Measurements from ENCODE around the gene PPOX. TPM values are rescaled to one million over a fixed set of nuclear protein-coding genes. Genes with fewer than 3 reads are reported as not detected.

Gene PPOX
- total RNA-seq, 4 donors from 2014 or later: 16.7 to 46.5 (median 24.8) TPM

DNA sequence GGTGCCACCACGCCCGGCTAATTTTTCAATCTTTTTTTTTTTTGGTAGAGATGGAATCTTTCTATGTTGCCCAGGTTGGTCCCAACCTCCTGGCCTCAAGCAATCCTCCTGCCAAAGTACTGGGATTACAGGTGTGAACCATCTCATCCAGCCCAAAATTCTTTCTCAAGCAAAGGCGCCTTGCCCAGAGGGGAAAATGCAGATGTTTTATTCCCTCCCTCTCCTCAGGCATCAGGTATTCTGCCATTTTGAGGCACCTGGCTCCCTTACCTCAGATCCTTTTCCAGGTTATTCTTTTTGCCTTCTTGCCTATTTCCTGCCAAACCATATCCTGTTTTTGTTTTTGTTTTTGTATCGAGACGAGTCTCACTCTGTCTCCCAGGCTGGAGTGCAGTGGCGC, 22.2 kb downstream of the PPOX start:
- no peak overlapping the region for H3K4me3 ChIP-seq (ENCODE audit: low read depth, poor library complexity, severe bottlenecking)
- TF ChIP-seq POLR2A (IDR thresholded peaks at IDR 0.05): no peak
- TF ChIP-seq, protein P1, sequence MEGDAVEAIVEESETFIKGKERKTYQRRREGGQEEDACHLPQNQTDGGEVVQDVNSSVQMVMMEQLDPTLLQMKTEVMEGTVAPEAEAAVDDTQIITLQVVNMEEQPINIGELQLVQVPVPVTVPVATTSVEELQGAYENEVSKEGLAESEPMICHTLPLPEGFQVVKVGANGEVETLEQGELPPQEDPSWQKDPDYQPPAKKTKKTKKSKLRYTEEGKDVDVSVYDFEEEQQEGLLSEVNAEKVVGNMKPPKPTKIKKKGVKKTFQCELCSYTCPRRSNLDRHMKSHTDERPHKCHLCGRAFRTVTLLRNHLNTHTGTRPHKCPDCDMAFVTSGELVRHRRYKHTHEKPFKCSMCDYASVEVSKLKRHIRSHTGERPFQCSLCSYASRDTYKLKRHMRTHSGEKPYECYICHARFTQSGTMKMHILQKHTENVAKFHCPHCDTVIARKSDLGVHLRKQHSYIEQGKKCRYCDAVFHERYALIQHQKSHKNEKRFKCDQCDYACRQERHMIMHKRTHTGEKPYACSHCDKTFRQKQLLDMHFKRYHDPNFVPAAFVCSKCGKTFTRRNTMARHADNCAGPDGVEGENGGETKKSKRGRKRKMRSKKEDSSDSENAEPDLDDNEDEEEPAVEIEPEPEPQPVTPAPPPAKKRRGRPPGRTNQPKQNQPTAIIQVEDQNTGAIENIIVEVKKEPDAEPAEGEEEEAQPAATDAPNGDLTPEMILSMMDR (IDR thresholded peaks at IDR 0.05): no peak
- WGBS, 2 donors: 50 to 56% methylated on average over 6 of the region's 6 CpGs
- intact Hi-C loops (cut with DNase I; ENCODE audit: low total_unique reads): no loop called here
- no peak for DNase-seq (ENCODE audit: low spot score in 2 of 2)

DNA sequence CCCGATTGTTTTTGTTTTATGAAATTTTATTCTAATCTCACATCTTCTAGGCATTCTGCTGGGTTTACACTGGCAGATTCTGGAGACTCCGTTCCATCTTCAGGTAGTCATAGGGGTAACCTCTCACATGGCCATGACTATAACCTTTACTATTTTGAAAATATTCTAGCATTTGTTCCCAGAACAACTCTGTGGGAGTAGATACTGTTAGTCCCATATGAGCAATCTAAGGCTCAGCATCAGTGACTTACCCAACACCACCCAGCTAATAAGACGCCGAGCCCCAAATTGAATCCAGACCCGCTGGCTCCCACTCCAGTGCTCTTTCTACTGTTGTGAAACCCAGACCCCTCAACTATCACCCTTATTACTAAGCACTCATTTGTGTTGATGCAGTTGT, 22.8 kb downstream of the PPOX start:
- no peak for TF ChIP-seq POLR2A (IDR thresholded peaks at IDR 0.05)
- TF ChIP-seq, protein P1 (IDR thresholded peaks at IDR 0.05): no peak
- intact Hi-C loops (cut with DNase I; ENCODE audit: low total_unique reads): no loop called here
- H3K4me3 ChIP-seq (ENCODE audit: low read depth, poor library complexity, severe bottlenecking): no peak overlapping the region
- 78 to 86% methylated on average over 5 of the region's 5 CpGs for WGBS, 2 donors
- no peak for DNase-seq (ENCODE audit: low spot score in 2 of 2)

DNA sequence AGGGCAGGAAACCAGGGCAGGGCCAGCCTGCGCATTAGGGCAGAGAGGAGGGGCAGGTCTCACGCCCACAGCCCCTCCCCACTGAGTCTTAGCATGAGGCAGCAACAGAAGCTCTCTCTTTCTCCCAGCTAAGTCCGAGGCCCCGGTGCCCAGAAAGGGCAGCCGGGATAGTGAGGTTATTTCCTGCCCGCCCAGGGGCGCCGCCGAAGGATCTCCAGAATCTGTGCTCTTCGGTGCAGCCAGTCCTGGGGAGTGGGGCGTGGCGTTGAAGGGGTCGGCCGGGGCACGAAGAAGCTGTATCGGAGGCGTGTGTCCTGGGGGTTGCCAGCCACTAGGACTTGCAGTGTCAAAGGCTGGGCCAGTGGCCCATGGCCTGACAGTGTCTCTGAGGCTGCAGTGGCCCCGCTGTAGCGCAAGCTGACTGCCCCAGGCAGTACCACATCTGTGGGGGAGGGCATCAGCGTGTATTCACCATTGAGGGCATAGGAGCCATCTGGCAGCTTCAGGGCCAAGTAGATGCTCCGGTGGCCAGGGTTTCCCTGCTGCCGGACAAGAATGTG, 24.8 kb downstream of the PPOX start:
- no peak for DNase-seq (ENCODE audit: low spot score in 2 of 2)
- no peak overlapping the region for H3K4me3 ChIP-seq (ENCODE audit: low read depth, poor library complexity, severe bottlenecking)
- 72 to 76% methylated on average over 12 to 22 of the region's 22 CpGs for WGBS, 2 donors
- no peak for TF ChIP-seq POLR2A (IDR thresholded peaks at IDR 0.05)
- TF ChIP-seq, protein P1 (IDR thresholded peaks at IDR 0.05): no peak
- intact Hi-C loops (cut with DNase I; ENCODE audit: low total_unique reads): no loop called here

DNA sequence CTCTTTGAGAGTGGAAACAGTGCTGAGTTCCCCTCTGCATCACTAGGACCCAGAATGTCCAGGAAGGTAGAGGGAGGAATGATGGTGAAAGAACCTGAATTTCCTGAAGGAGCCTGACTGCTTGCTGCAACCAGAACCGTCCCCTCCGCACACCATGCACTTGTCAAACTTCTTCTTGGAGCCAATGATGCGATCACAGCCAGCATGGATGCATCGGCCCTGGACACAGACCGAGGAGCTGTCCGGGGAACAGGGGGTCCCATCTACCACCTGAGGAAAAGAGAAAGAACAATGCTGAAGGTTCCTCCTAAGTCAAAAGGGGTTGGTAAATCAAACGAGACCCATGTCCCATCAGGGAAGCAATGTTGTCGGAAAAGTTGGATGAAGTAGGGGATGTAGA, 25.7 kb downstream of the PPOX start:
- H3K4me3 ChIP-seq (ENCODE audit: low read depth, poor library complexity, severe bottlenecking): no peak overlapping the region
- intact Hi-C loops (cut with DNase I; ENCODE audit: low total_unique reads): no loop called here
- no peak for DNase-seq (ENCODE audit: low spot score in 2 of 2)
- 59 to 72% methylated on average over 8 of the region's 8 CpGs for WGBS, 2 donors
- no peak for TF ChIP-seq POLR2A (IDR thresholded peaks at IDR 0.05)
- TF ChIP-seq, protein P1 (IDR thresholded peaks at IDR 0.05): no peak

DNA sequence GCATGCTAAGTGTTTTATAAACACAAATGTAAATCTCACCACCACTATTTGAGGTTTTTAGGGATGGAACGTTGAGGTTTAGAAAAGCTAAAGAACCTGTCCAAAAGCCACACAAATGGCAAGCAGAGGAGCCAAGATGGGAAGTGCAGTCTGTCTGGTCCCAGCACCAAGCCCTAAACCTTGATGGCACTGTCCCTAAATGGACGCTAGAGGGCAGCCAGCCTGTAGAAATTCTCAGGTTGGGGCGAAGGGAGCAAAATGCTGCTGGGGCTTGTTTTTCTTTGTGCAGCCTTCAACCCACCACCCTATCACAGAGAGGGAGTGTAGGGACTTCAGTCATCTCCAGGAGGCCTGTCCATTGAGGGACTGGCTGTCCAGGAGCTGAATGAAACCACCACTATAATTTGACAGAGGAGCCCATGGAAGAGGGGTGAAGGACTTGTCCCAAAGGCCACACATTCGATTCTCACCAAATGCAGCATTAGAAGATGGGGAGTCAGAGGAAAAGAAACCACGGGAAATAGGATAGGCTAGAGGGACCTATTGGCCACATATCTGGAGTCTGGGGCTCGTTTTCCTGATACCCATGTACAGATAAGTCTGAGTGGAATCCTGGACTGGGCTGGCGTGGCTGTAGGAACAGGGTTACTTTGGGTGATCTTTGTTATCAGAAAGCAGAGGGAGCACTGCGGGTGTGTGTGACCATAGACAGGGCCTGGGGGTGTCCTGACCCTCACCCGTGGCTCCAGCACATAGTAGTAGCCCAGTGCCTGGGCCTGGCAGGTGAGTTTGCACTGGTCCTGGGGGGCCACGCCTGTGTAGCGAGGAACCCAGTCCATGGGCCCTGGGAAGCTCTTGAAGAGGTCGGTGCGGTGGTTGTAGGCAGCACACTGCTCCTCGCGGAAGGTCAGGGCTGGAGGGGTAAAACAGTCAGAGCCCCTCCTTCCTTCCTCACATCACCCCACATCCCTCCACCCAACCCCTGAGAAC, 26.5 kb downstream of the PPOX start:
- peak in 1 of 2 donors; percentile 69 for DNase-seq (ENCODE audit: low spot score in 2 of 2)
- 53 to 59% methylated on average over 14 to 15 of the region's 15 CpGs for WGBS, 2 donors
- no peak overlapping the region for H3K4me3 ChIP-seq (ENCODE audit: low read depth, poor library complexity, severe bottlenecking)
- TF ChIP-seq, protein P1 (IDR thresholded peaks at IDR 0.05): peak in 2 of 3 donors; percentile 57 to 75
- no peak for TF ChIP-seq POLR2A (IDR thresholded peaks at IDR 0.05)
- intact Hi-C loops (cut with DNase I; ENCODE audit: low total_unique reads): no loop called here
